H9 (cell line): Measurements from ENCODE around the gene GRIPAP1. TPM values are rescaled to one million over a fixed set of nuclear protein-coding genes. Genes with fewer than 3 reads are reported as not detected.

ENCODE experiments used
- DNase-seq: peaks from one replicate; pipeline ENCODE4 v3.0.0-alpha.2; 2017
- H2AFZ ChIP-seq: one replicate; pipeline ENCODE4 v1.6.1; 2013; ENCODE audit warnings: mild to moderate bottlenecking, low read length, control low read depth, moderate library complexity
- H2AK5ac ChIP-seq: 2 replicates; pipeline ENCODE4 v1.6.1; 2013; ENCODE audit warnings: low read length, control low read depth, mixed read lengths; ENCODE audit not compliant: insufficient read length
- H2BK120ac ChIP-seq: one replicate; pipeline ENCODE4 v1.6.1; 2013; ENCODE audit warnings: low read depth, mild to moderate bottlenecking, low read length, control low read depth, inconsistent platforms; ENCODE audit not compliant: poor library complexity, severe bottlenecking
- H2BK12ac ChIP-seq: 2 replicates; pipeline ENCODE4 v1.6.1; 2013; ENCODE audit warnings: low read length, control low read depth, mixed read lengths, low read depth; ENCODE audit not compliant: insufficient read length
- H2BK15ac ChIP-seq: 2 replicates; pipeline ENCODE4 v1.6.1; 2013; ENCODE audit warnings: low read depth, low read length, control low read depth
- H2BK20ac ChIP-seq: one replicate; pipeline ENCODE4 v1.6.1; 2013; ENCODE audit warnings: low read depth, mild to moderate bottlenecking, low read length, control low read depth, inconsistent platforms; ENCODE audit not compliant: poor library complexity, severe bottlenecking
- H2BK5ac ChIP-seq: 2 replicates; pipeline ENCODE4 v1.6.1; 2013; ENCODE audit warnings: low read length, control low read depth, mixed read lengths; ENCODE audit not compliant: insufficient read length
- H3K14ac ChIP-seq: 2 replicates; pipeline ENCODE4 v1.6.1; 2013; ENCODE audit warnings: low read length, control low read depth; ENCODE audit not compliant: insufficient read depth
- H3K18ac ChIP-seq: 2 replicates; pipeline ENCODE4 v1.6.1; 2013; ENCODE audit warnings: low read depth, mild to moderate bottlenecking, mixed read lengths, low read length, control low read depth; ENCODE audit not compliant: insufficient read length
- H3K23ac ChIP-seq: 2 replicates; pipeline ENCODE4 v1.6.1; 2013; ENCODE audit warnings: low read length, control low read depth, mixed read lengths, low read depth; ENCODE audit not compliant: insufficient read length
- H3K23me2 ChIP-seq: 2 replicates; pipeline ENCODE4 v1.6.1; 2013; ENCODE audit warnings: low read depth, mild to moderate bottlenecking, mixed read lengths, low read length, control low read depth; ENCODE audit not compliant: insufficient read length, poor library complexity, severe bottlenecking
- H3K27ac ChIP-seq: 2 replicates; pipeline ENCODE4 v1.5.1; 2013; ENCODE audit warnings: low read length, control low read depth, mixed read lengths, low read depth; ENCODE audit not compliant: insufficient read length
- H3K27me3 ChIP-seq: 2 replicates; pipeline ENCODE4 v1.6.1; 2013; ENCODE audit warnings: low read length, control low read depth, inconsistent platforms; ENCODE audit not compliant: insufficient read depth
- H3K4ac ChIP-seq: 2 replicates; pipeline ENCODE4 v1.6.1; 2013; ENCODE audit warnings: low read depth, mild to moderate bottlenecking, control low read depth, inconsistent platforms, low read length, moderate library complexity
- H3K4me1 ChIP-seq: 2 replicates; pipeline ENCODE4 v1.6.1; 2013; ENCODE audit warnings: low read length, control low read depth, inconsistent platforms; ENCODE audit not compliant: insufficient read depth
- H3K4me2 ChIP-seq: 2 replicates; pipeline ENCODE4 v1.6.1; 2013; ENCODE audit warnings: low read length, control low read depth, mixed read lengths; ENCODE audit not compliant: insufficient read length, insufficient read depth
- H3K56ac ChIP-seq: 2 replicates; pipeline ENCODE4 v1.6.1; 2013; ENCODE audit warnings: low read depth, mild to moderate bottlenecking, mixed read lengths, low read length, control low read depth; ENCODE audit not compliant: insufficient read length
- H3K79me1 ChIP-seq: 2 replicates; pipeline ENCODE4 v1.6.1; 2013; ENCODE audit warnings: low read depth, mild to moderate bottlenecking, moderate library complexity, low read length, control low read depth, inconsistent platforms; ENCODE audit not compliant: insufficient read depth, poor library complexity, severe bottlenecking
- H3K79me2 ChIP-seq: 2 replicates; pipeline ENCODE4 v1.6.1; 2013; ENCODE audit warnings: low read length, control low read depth, inconsistent platforms; ENCODE audit not compliant: insufficient read depth
- H3K9ac ChIP-seq: 2 replicates; pipeline ENCODE4 v1.6.1; 2013; ENCODE audit warnings: low read length, control low read depth, mixed read lengths; ENCODE audit not compliant: insufficient read length; ENCODE audit errors: extremely low read depth
- H3K9me3 ChIP-seq: one replicate; pipeline ENCODE4 v1.6.1; 2013; ENCODE audit warnings: low read depth, low read length, inconsistent platforms; ENCODE audit not compliant: control insufficient read depth
- H3T11ph ChIP-seq: one replicate; pipeline ENCODE4 v1.6.1; 2013; ENCODE audit warnings: mild to moderate bottlenecking, low read length, control low read depth, inconsistent platforms
- H4K20me1 ChIP-seq: one replicate; pipeline ENCODE4 v1.6.1; 2013; ENCODE audit not compliant: control insufficient read depth, insufficient read length, insufficient read depth
- H4K5ac ChIP-seq: 2 replicates; pipeline ENCODE4 v1.6.1; 2013; ENCODE audit warnings: low read depth, mild to moderate bottlenecking, mixed read lengths, low read length, control low read depth; ENCODE audit not compliant: insufficient read length
- H4K8ac ChIP-seq: replicated peaks from 2 replicates; pipeline ENCODE4 v1.6.1; 2013; ENCODE audit warnings: low read length, control low read depth, mixed read lengths, low read depth; ENCODE audit not compliant: insufficient read length
- H4K91ac ChIP-seq: 2 replicates; pipeline ENCODE4 v1.6.1; 2013; ENCODE audit warnings: low read depth, mild to moderate bottlenecking, moderate library complexity, mixed read lengths, low read length, control low read depth; ENCODE audit not compliant: insufficient read length
- H3K27ac Mint-ChIP-seq, 3 experiments: 2 replicates in 2 of 3; 3 replicates in 1 of 3; pipeline ENCODE4 v1.8.0; 2020 to 2021; ENCODE audit warnings: mixed read lengths in 3 of 3, mild to moderate bottlenecking in 1 of 3, moderate library complexity in 1 of 3
- H3K27me3 Mint-ChIP-seq: 2 replicates; pipeline ENCODE4 v1.8.0; 2021; ENCODE audit warnings: low read depth, mild to moderate bottlenecking, moderate library complexity, mixed read lengths
- H3K36me3 Mint-ChIP-seq, 3 experiments: 2 replicates in 2 of 3; 3 replicates in 1 of 3; pipeline ENCODE4 v1.8.0; 2020 to 2021; ENCODE audit warnings: low read depth in 3 of 3, mixed read lengths in 3 of 3; ENCODE audit not compliant: insufficient read depth in 1 of 3
- H3K4me1 Mint-ChIP-seq, 2 experiments: 2 replicates each; pipeline ENCODE4 v1.8.0; 2020; ENCODE audit warnings: mixed read lengths in 2 of 2
- H3K4me3 Mint-ChIP-seq, 2 experiments: 2 replicates in 1 of 2; 3 replicates in 1 of 2; pipeline ENCODE4 v1.8.0; 2020 to 2021; ENCODE audit warnings: mild to moderate bottlenecking in 2 of 2, mixed read lengths in 2 of 2, moderate library complexity in 1 of 2
- H3K9me3 Mint-ChIP-seq, 2 experiments: 2 replicates in 1 of 2; 3 replicates in 1 of 2; pipeline ENCODE4 v1.8.0; 2020; ENCODE audit warnings: mild to moderate bottlenecking in 2 of 2, mixed read lengths in 2 of 2, moderate library complexity in 1 of 2
- CTCF ChIP-seq: fragments of 200-600 bp; sonication (generic); conservative IDR thresholded peaks from 3 replicates; pipeline ENCODE4 v1.8.0; 2021; ENCODE audit warnings: antibody characterized with exemption, mild to moderate bottlenecking
- WGBS: extraction: QIAGEN DNeasy Blood & Tissue Kit; methylation state at CpG from one replicate; pipeline ENCODE4 v1.1.7; 2013; ENCODE audit warnings: missing lambda C conversion rate, low lambda C conversion rate, mixed read lengths; ENCODE audit not compliant: insufficient read length; ENCODE audit errors: extremely low coverage; 5-methylcytosine and 5-hydroxymethylcytosine counted together
- total RNA-seq: library from RNA; stranded (reverse); gene quantifications from 2 replicates; pipeline ENCODE4 v1.2.1, GENCODE V29; 2021

The GRIPAP1 gene
- total RNA-seq, 1 experiment from 2014 or later, result 71.8 TPM

GRCh38 chrX:48975541-48975940, 26.5 kb downstream of the GRIPAP1 start:
- no peak for DNase-seq
- no peak overlapping the region for H3T11ph ChIP-seq
- H2BK15ac ChIP-seq, result no peak overlapping the region
- no peaks in the 10 kb centered on the region for H3K79me1 ChIP-seq
- WGBS, result 100% methylated on average over 2 of the region's 5 CpGs
- Mint-ChIP-seq H3K27ac (no peak overlapping the region; a peak in 1 of 7 replicates), H3K36me3 (peaks cover 31 to 57% (median 46%) of the 10 kb centered on the region in 3 experiments), H3K4me3 (no peak overlapping the region), H3K27me3 (peaks cover 2% of the 10 kb centered on the region), H3K9me3 (peaks cover 72 to 83% of the 10 kb centered on the region in 2 experiments), H3K4me1 (peaks cover 5% of the 10 kb centered on the region in 2 experiments; a peak in 3 of 4 replicates)
- H3K56ac ChIP-seq, result no peak overlapping the region
- H3K9ac ChIP-seq, result no peak overlapping the region
- no peak overlapping the region for H2BK12ac ChIP-seq
- no peak overlapping the region for H3K4me2 ChIP-seq
- H2AFZ ChIP-seq, result no peak overlapping the region
- H3K23me2 ChIP-seq, result peaks cover 10% of the 10 kb centered on the region
- H2BK20ac ChIP-seq, result no peak overlapping the region
- no peak overlapping the region for H3K4ac ChIP-seq
- no peak overlapping the region for H3K27ac ChIP-seq
- no peaks in the 10 kb centered on the region for H3K79me2 ChIP-seq
- no peak overlapping the region for H2BK120ac ChIP-seq
- H2BK5ac ChIP-seq, result no peak overlapping the region
- H4K8ac ChIP-seq, result no peak overlapping the region
- H3K27me3 ChIP-seq, result no peaks in the 10 kb centered on the region
- H4K20me1 ChIP-seq, result no peaks in the 10 kb centered on the region
- H3K14ac ChIP-seq, result no peak overlapping the region
- no peaks in the 10 kb centered on the region for H3K4me1 ChIP-seq
- no peak for TF ChIP-seq CTCF
- no peak overlapping the region for H4K91ac ChIP-seq
- H4K5ac ChIP-seq, result no peak overlapping the region
- no peak overlapping the region for H3K18ac ChIP-seq
- no peak overlapping the region for H3K23ac ChIP-seq
- H2AK5ac ChIP-seq, result no peak overlapping the region
- H3K9me3 ChIP-seq, result no peaks in the 10 kb centered on the region
